PC-9 (cell line): ENCODE data around the gene PPP1R7. TPM values are rescaled to one million over a fixed set of nuclear protein-coding genes. Genes with fewer than 3 reads are reported as not detected.
"Not testable (repeated sequence)": the region's sequence is repeated elsewhere in the genome, so short reads cannot be mapped to it uniquely, and the experiment has no call there.

Experiments
- BruUV-seq: library from RNA; stranded (reverse); fragments of 400-500 nt; replicated peaks from 2 replicates; lab custom pipeline; 2021; lab: Mats Ljungman, UMichigan
- CTCF ChIA-PET: fragments of 300-600 bp; sonication (Branson Sonifier 250); formaldehyde crosslinking; loops from one replicate; lab custom pipeline; 2022; ENCODE audit warnings: antibody characterized with exemption; lab: Charles Lee
- POLR2A ChIA-PET: fragments of 300-600 bp; sonication (Branson Sonifier 250); formaldehyde crosslinking; loops from one replicate; lab custom pipeline; 2022; ENCODE audit warnings: antibody characterized with exemption; ENCODE audit not compliant: unreplicated experiment; lab: Charles Lee
- DNase-seq, 2 experiments: peaks; one replicate each; pipeline versions ENCODE4 v3.0.0 to v3.0.0-alpha.2; 2015 to 2022; ENCODE audit warnings: mixed read lengths in 1 of 2
- H2AFZ ChIP-seq: fragments of 200-600 bp; sonication (generic); 2 replicates; pipeline ENCODE4 v1.8.1; 2017; ENCODE audit warnings: antibody characterized with exemption
- H3F3A ChIP-seq: fragments of 200-600 bp; sonication (generic); 2 replicates; pipeline ENCODE4 v1.8.1; 2017; ENCODE audit warnings: antibody characterized with exemption, mild to moderate bottlenecking, low read depth; ENCODE audit not compliant: insufficient read depth
- H3K27ac ChIP-seq: fragments of 200-600 bp; sonication (generic); 2 replicates; pipeline ENCODE4 v1.6.1; 2016; ENCODE audit warnings: mixed run types
- H3K27me3 ChIP-seq: fragments of 200-600 bp; sonication (generic); 2 replicates; pipeline ENCODE4 v1.6.1; 2016; ENCODE audit warnings: low read depth, mixed run types; ENCODE audit not compliant: insufficient read depth
- H3K36me3 ChIP-seq: fragments of 200-600 bp; sonication (generic); 2 replicates; pipeline ENCODE4 v1.6.1; 2016; ENCODE audit warnings: low read depth, mixed run types
- H3K4me1 ChIP-seq: fragments of 200-600 bp; sonication (generic); replicated peaks from 2 replicates; pipeline ENCODE4 v1.6.1; 2016; ENCODE audit warnings: mixed run types; ENCODE audit not compliant: insufficient read depth
- H3K4me2 ChIP-seq: fragments of 200-600 bp; sonication (generic); 2 replicates; pipeline ENCODE4 v1.6.1; 2017; ENCODE audit warnings: mixed run types
- H3K4me3 ChIP-seq: fragments of 200-600 bp; sonication (generic); 2 replicates; pipeline ENCODE4 v1.6.1; 2016; ENCODE audit warnings: mixed run types
- H3K79me2 ChIP-seq: fragments of 200-600 bp; sonication (generic); 2 replicates; pipeline ENCODE4 v1.6.1; 2017; ENCODE audit warnings: low read depth, mixed run types
- H3K9me2 ChIP-seq: fragments of 200-600 bp; sonication (generic); 2 replicates; pipeline ENCODE4 v1.8.1; 2017; ENCODE audit warnings: mild to moderate bottlenecking; ENCODE audit not compliant: insufficient read depth
- H3K9me3 ChIP-seq: fragments of 200-600 bp; sonication (generic); 2 replicates; pipeline ENCODE4 v1.8.1; 2016; ENCODE audit warnings: low read depth; ENCODE audit not compliant: insufficient read depth
- H4K20me1 ChIP-seq: fragments of 200-600 bp; sonication (generic); 2 replicates; pipeline ENCODE4 v1.8.1; 2017; ENCODE audit not compliant: insufficient read depth
- CTCF ChIP-seq: fragments of 200-600 bp; sonication (generic); conservative IDR thresholded peaks from 2 replicates; pipeline ENCODE4 v1.6.1; 2017; ENCODE audit warnings: mixed run types, antibody characterized with exemption, mild to moderate bottlenecking, moderate library complexity
- EZH2 ChIP-seq: fragments of 200-600 bp; sonication (generic); IDR thresholded peaks from 2 replicates; pipeline ENCODE4 v1.8.0; 2017; ENCODE audit warnings: antibody characterized with exemption, low read depth
- intact Hi-C: fragments of 100-400 bp; cut with micrococcal nuclease; formaldehyde crosslinking; loops from one replicate; pipeline ENCODE4 v1.10.0; 2022; ENCODE audit not compliant: unreplicated experiment
- total RNA-seq: library from RNA; stranded (reverse); gene quantifications from 2 replicates; pipeline ENCODE4 v1.2.3, GENCODE V29; 2021

The PPP1R7 gene
- total RNA-seq, 1 experiment from 2014 or later, result 113 TPM

GRCh38 chr2:241194811-241195210, 44.5 kb downstream of the PPP1R7 start:
- Histone ChIP-seq H4K20me1 (no peaks in the 10 kb centered on the region), H3K27me3 (peaks cover 32% of the 10 kb centered on the region)
- POLR2A ChIA-PET, result interaction anchor here (0.7 kb wide), 1 partner anchor 441 kb away, joined by 20 read pairs; no protein-coding TSS in a partner anchor

GRCh38 chr2:241195506-241196130, 45.4 kb downstream of the PPP1R7 start:
- intact Hi-C loops, result no loop called here
- Histone ChIP-seq H4K20me1 (no peaks in the 10 kb centered on the region), H2AFZ (no peak overlapping the region), H3K27me3 (peaks cover 24% of the 10 kb centered on the region), H3K27ac (no peak overlapping the region), H3K4me1 (no peaks in the 10 kb centered on the region), H3F3A (no peaks in the 10 kb centered on the region), H3K9me3 (no peaks in the 10 kb centered on the region), H3K79me2 (no peaks in the 10 kb centered on the region), H3K4me3 (no peak overlapping the region), H3K36me3 (no peaks in the 10 kb centered on the region), H3K9me2 (no peaks in the 10 kb centered on the region), H3K4me2 (no peak overlapping the region)
- no peak for DNase-seq
- BruUV-seq, result no TSS peak
- CTCF ChIA-PET, result interaction anchor here (0.7 kb wide), 1 partner anchor 173 kb away, joined by 7 read pairs; no protein-coding TSS in a partner anchor
- POLR2A ChIA-PET, result interaction anchor here (0.7 kb wide), 1 partner anchor 9 kb away, joined by 4 read pairs; no protein-coding TSS in a partner anchor
- TF ChIP-seq CTCF, result no peak
- TF ChIP-seq EZH2, result no peak

More at GRCh38 chr2:241194811-241195210, 44.5 kb downstream of the PPP1R7 start:
- H3K79me2 ChIP-seq, result no peaks in the 10 kb centered on the region
- no peaks in the 10 kb centered on the region for H3F3A ChIP-seq
- CTCF ChIA-PET, result no interaction called here
- no peaks in the 10 kb centered on the region for H3K36me3 ChIP-seq
- no peak overlapping the region for H3K4me3 ChIP-seq
- H2AFZ ChIP-seq, result no peak overlapping the region
- no peak overlapping the region for H3K27ac ChIP-seq
- H3K9me2 ChIP-seq, result no peaks in the 10 kb centered on the region
- H3K9me3 ChIP-seq, result no peaks in the 10 kb centered on the region
- BruUV-seq, result no TSS peak
- intact Hi-C loops, result no loop called here
- no peaks in the 10 kb centered on the region for H3K4me1 ChIP-seq
- no peak overlapping the region for H3K4me2 ChIP-seq
- no peak for TF ChIP-seq EZH2
- no peak for TF ChIP-seq CTCF
- DNase-seq, result no peak

DNA sequence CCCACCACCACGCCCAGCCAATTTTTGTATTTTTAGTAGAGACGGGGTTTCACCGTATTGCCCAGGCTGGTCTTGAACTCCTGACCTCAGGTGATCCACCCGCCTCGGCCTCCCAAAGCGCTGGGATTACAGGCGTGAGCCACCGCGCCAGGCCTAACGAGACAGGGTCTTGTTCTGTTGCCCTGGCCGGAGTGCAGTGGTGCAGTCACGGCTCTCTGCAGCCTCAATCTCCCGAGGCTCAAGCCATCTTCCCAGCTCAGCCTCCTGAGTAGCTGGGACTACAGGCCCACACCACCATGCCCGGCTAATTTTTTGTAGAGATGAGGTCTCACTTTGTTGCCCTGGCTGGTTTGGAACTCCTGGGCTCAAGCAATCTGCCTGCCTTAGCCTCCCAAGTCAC, 47.0 kb downstream of the PPP1R7 start:
- H3F3A ChIP-seq, H3K9me3 ChIP-seq, H3K9me2 ChIP-seq, H3K4me1 ChIP-seq, H3K4me2 ChIP-seq, H3K27ac ChIP-seq, intact Hi-C loops, H2AFZ ChIP-seq, BruUV-seq, H4K20me1 ChIP-seq, H3K36me3 ChIP-seq, POLR2A ChIA-PET, H3K79me2 ChIP-seq, H3K4me3 ChIP-seq, DNase-seq: not testable (repeated sequence)
- CTCF ChIA-PET, result interaction anchor here (0.7 kb wide), 1 partner anchor 87 kb away, joined by 18 read pairs; no protein-coding TSS in a partner anchor
- peaks cover 16% of the 10 kb centered on the region; the same call in 1 of the 2 replicates for H3K27me3 ChIP-seq
